ENCODE data around the gene CBLN3. TPM values are rescaled to one million over a fixed set of nuclear protein-coding genes. Genes with fewer than 3 reads are reported as not detected.

The CBLN3 gene
- total RNA-seq, 2 donors from 2014 or later: 2.4 to 11.1 TPM

DNA sequence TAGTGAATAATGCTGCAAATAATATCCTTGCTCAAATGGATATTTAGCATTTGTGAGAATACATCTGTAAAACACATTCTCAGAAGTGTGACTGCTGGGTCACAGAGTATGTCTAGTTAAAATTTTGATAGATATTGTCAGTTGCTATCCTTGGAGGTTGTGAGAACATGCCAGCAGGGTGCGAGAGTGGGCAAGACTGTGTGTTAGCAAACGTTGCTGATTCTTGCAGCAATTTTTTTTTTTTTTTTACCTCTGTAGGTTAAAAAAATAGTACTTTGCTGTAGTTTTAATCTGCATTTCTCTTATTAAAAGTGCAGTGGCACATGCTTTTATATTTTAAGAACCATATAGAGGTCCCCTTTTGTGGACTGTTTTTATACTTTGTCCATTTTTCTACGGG is 35.2 kb downstream of the CBLN3 start:
- WGBS: 39% methylated on average over 3 of the region's 3 CpGs
- no peak for DNase-seq (ENCODE audit: low spot score)
- no peak overlapping the region for H3K4me3 ChIP-seq
- intact Hi-C loops (cut with DNase I): no loop called here
- no peaks in the 10 kb centered on the region for H3K27me3 ChIP-seq (replicated peaks; ENCODE audit: insufficient read depth)
- H3K27ac ChIP-seq: no peak overlapping the region
- H3K4me1 ChIP-seq (replicated peaks): no peaks in the 10 kb centered on the region
- TF ChIP-seq POLR2AphosphoS5 (IDR thresholded peaks at IDR 0.05) (no peak), POLR2A (IDR thresholded peaks at IDR 0.05) (no peak)
- TF ChIP-seq, protein P1, sequence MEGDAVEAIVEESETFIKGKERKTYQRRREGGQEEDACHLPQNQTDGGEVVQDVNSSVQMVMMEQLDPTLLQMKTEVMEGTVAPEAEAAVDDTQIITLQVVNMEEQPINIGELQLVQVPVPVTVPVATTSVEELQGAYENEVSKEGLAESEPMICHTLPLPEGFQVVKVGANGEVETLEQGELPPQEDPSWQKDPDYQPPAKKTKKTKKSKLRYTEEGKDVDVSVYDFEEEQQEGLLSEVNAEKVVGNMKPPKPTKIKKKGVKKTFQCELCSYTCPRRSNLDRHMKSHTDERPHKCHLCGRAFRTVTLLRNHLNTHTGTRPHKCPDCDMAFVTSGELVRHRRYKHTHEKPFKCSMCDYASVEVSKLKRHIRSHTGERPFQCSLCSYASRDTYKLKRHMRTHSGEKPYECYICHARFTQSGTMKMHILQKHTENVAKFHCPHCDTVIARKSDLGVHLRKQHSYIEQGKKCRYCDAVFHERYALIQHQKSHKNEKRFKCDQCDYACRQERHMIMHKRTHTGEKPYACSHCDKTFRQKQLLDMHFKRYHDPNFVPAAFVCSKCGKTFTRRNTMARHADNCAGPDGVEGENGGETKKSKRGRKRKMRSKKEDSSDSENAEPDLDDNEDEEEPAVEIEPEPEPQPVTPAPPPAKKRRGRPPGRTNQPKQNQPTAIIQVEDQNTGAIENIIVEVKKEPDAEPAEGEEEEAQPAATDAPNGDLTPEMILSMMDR (IDR thresholded peaks at IDR 0.05): no peak
- no peaks in the 10 kb centered on the region for H3K36me3 ChIP-seq
- no peaks in the 10 kb centered on the region for H3K9me3 ChIP-seq

GRCh38 chr14:24392325-24393091 is 37.0 kb downstream of the CBLN3 start:
- no peaks in the 10 kb centered on the region for H3K36me3 ChIP-seq
- no peak for DNase-seq (ENCODE audit: low spot score)
- 23% methylated on average over 8 of the region's 8 CpGs for whole genome bisulfite sequencing

GRCh38 chr14:24390701-24391468 is 38.6 kb downstream of the CBLN3 start:
- 64% methylated on average over 6 of the region's 6 CpGs for WGBS
- H3K27ac ChIP-seq: no peak overlapping the region
- no peaks in the 10 kb centered on the region for H3K27me3 ChIP-seq (replicated peaks; ENCODE audit: insufficient read depth)
- H3K36me3 ChIP-seq: no peaks in the 10 kb centered on the region
- H3K4me1 ChIP-seq (replicated peaks): no peaks in the 10 kb centered on the region
- H3K4me3 ChIP-seq: no peak overlapping the region
- no peak for TF ChIP-seq POLR2A (IDR thresholded peaks at IDR 0.05)
- no peak for TF ChIP-seq POLR2AphosphoS5 (IDR thresholded peaks at IDR 0.05)
- TF ChIP-seq, protein P1 (IDR thresholded peaks at IDR 0.05): no peak
- no peaks in the 10 kb centered on the region for H3K9me3 ChIP-seq
- intact Hi-C loops (cut with DNase I): no loop called here
- DNase-seq (ENCODE audit: low spot score): no peak

More at GRCh38 chr14:24392325-24393091, 37.0 kb downstream of the CBLN3 start:
- TF ChIP-seq, protein P1 (IDR thresholded peaks at IDR 0.05): peak in 1 of 4 experiments; percentile 36
- TF ChIP-seq POLR2A (IDR thresholded peaks at IDR 0.05) (no peak), POLR2AphosphoS5 (IDR thresholded peaks at IDR 0.05) (no peak)
- H3K27me3 ChIP-seq (replicated peaks; ENCODE audit: insufficient read depth): no peaks in the 10 kb centered on the region
- H3K4me1 ChIP-seq (replicated peaks): no peaks in the 10 kb centered on the region
- intact Hi-C loops (cut with DNase I): no loop called here
- no peaks in the 10 kb centered on the region for H3K9me3 ChIP-seq
- peak overlapping the region in 1 of 2 donors; percentile 45 for H3K27ac ChIP-seq
- no peak overlapping the region for H3K4me3 ChIP-seq

DNA sequence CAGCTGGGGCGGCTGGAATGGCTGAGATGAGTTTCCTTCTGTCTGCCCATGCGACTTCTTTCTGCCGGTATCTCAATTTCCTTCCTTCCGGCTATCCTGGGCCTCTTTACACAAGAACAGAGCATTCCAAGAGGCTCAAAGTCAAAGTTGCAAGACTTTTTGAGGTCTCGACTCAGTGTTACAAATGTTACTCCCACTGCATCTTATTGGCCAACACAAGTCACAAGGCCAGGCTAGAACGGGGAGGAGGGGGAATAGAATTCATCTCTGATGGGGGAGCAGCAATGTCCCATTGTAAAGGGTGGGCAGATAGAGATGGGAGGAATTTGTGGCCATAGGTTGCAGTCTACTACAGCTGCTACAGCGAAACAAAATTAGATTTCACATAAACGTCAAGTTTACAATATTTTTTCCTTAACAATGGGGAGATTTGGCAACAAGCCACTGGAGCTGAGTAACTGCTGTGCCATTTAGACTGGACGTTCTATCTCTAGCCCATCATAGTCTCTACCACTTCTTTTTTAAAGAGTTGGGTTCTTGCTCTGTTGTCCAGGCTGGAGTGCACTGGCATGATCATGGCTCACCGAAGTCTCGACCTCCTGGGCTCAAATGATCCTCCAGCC is 40.1 kb downstream of the CBLN3 start:
- H3K27ac ChIP-seq: no peak overlapping the region
- TF ChIP-seq, protein P1 (IDR thresholded peaks at IDR 0.05): no peak
- no peak for TF ChIP-seq POLR2A (IDR thresholded peaks at IDR 0.05)
- TF ChIP-seq POLR2AphosphoS5 (IDR thresholded peaks at IDR 0.05): no peak
- no peaks in the 10 kb centered on the region for H3K9me3 ChIP-seq
- no peak for DNase-seq (ENCODE audit: low spot score)
- 74% methylated on average over 11 of the region's 11 CpGs for WGBS
- H3K27me3 ChIP-seq (replicated peaks; ENCODE audit: insufficient read depth): no peaks in the 10 kb centered on the region
- intact Hi-C loops (cut with DNase I): no loop called here
- no peaks in the 10 kb centered on the region for H3K4me1 ChIP-seq (replicated peaks)
- no peaks in the 10 kb centered on the region for H3K36me3 ChIP-seq
- no peak overlapping the region for H3K4me3 ChIP-seq
